HG03064 (cell line): ENCODE results near the gene AFDN.

Source experiments
- ATAC-seq: cut with Tn5 transposase; IDR thresholded peaks from one replicate; pipeline ENCODE4 v1.9.1; 2021; ENCODE audit warnings: low read depth; ENCODE audit not compliant: unreplicated experiment

The AFDN gene

GRCh38 chr6:167944130-167944529 is 117.4 kb downstream of the AFDN start:
- no peak for ATAC-seq

- no peak for ATAC-seq
Observed at GRCh38 chr6:167946007-167946406, 119.3 kb downstream of the AFDN start.

- no peak for ATAC-seq
Observed at GRCh38 chr6:167946604-167947003, 119.9 kb downstream of the AFDN start.

GRCh38 chr6:167947716-167948115 is 121.0 kb downstream of the AFDN start:
- ATAC-seq, result no peak

GRCh38 chr6:167948716-167949115 is 122.0 kb downstream of the AFDN start:
- no peak for ATAC-seq

- no peak for ATAC-seq
Observed at GRCh38 chr6:167949121-167949684, 122.5 kb downstream of the AFDN start.

GRCh38 chr6:167951781-167952511 is 125.2 kb downstream of the AFDN start:
- no peak for ATAC-seq

- no peak for ATAC-seq
Observed at GRCh38 chr6:167952512-167952859, 125.8 kb downstream of the AFDN start.

GRCh38 chr6:167953551-167953950 is 126.8 kb downstream of the AFDN start:
- ATAC-seq, result no peak

- ATAC-seq, result no peak
Observed at GRCh38 chr6:167954151-167954550, 127.4 kb downstream of the AFDN start.

GRCh38 chr6:167956491-167956890 is 129.8 kb downstream of the AFDN start:
- no peak for ATAC-seq

- ATAC-seq, result no peak
Observed at GRCh38 chr6:167956983-167957492, 130.3 kb downstream of the AFDN start.

GRCh38 chr6:167957626-167958025 is 130.9 kb downstream of the AFDN start:
- no peak for ATAC-seq

GRCh38 chr6:167960579-167960978 is 133.9 kb downstream of the AFDN start:
- ATAC-seq, result no peak

GRCh38 chr6:167962711-167963110 is 136.0 kb downstream of the AFDN start:
- ATAC-seq, result no peak

GRCh38 chr6:167963589-167964057 is 136.9 kb downstream of the AFDN start:
- no peak for ATAC-seq

- no peak for ATAC-seq
Observed at GRCh38 chr6:167965592-167966539, 139.2 kb downstream of the AFDN start.

GRCh38 chr6:167966540-167966905 is 139.8 kb downstream of the AFDN start:
- no peak for ATAC-seq

GRCh38 chr6:167968091-167968490 is 141.4 kb downstream of the AFDN start:
- no peak for ATAC-seq

- ATAC-seq, result no peak
Observed at GRCh38 chr6:167970230-167970629, 143.5 kb downstream of the AFDN start.

GRCh38 chr6:167972193-167972592 is 145.5 kb downstream of the AFDN start:
- no peak for ATAC-seq
